ENCODE results near the gene ZMIZ1. TPM values are rescaled to one million over a fixed set of nuclear protein-coding genes. Genes with fewer than 3 reads are reported as not detected.

The ZMIZ1 gene
- total RNA-seq, 6 donors from 2014 or later, result 51.0 to 99.2 (median 91.8) TPM

- no peaks in the 10 kb centered on the region for H3K9me3 ChIP-seq
- no peak overlapping the region for H3K4me3 ChIP-seq
- peak in 1 of 2 donors; percentile 55 for ATAC-seq (ENCODE audit: low FRiP score in 2 of 2)
- WGBS, 2 donors, result 48 to 56% methylated on average over 4 to 16 of the region's 18 CpGs
- no peaks in the 10 kb centered on the region for H3K27me3 ChIP-seq
- H3K4me1 ChIP-seq, result peaks cover 64 to 87% (median 76%) of the 10 kb centered on the region in 4 donors
- DNase-seq, result no peak
- H3K36me3 ChIP-seq, result peaks cover 0 to 25% (median 3%) of the 10 kb centered on the region in 4 donors
- TF ChIP-seq POLR2AphosphoS5 (IDR thresholded peaks at IDR 0.05) (peak in 1 of 2 donors; percentile 43), EP300 (IDR thresholded peaks at IDR 0.05) (no peak)
- H3K27ac ChIP-seq, result peak overlapping the region; percentile 92 to 96 (median 94)
Measured at GRCh38 chr10:79159141-79159651, 90.4 kb downstream of the ZMIZ1 start.

- TF ChIP-seq EP300 (IDR thresholded peaks at IDR 0.05) (no peak), CTCF (IDR thresholded peaks at IDR 0.05) (no peak), POLR2AphosphoS5 (IDR thresholded peaks at IDR 0.05) (no peak), POLR2A (IDR thresholded peaks at IDR 0.05) (no peak)
- no peak overlapping the region for H3K4me3 ChIP-seq
- no peaks in the 10 kb centered on the region for H3K9me3 ChIP-seq
- DNase-seq (no peak), ATAC-seq (ENCODE audit: low FRiP score in 2 of 2) (peak in 1 of 2 donors; percentile 57)
- 62 to 72% methylated on average over 11 to 15 of the region's 15 CpGs for WGBS, 2 donors
- H3K27ac ChIP-seq, result peak overlapping the region; percentile 92 to 96 (median 94)
- peaks cover 0 to 31% (median 3%) of the 10 kb centered on the region in 4 donors for H3K36me3 ChIP-seq
- H3K4me1 ChIP-seq, result peaks cover 58 to 83% (median 72%) of the 10 kb centered on the region in 4 donors
- no peaks in the 10 kb centered on the region for H3K27me3 ChIP-seq
Measured at GRCh38 chr10:79159785-79160184, 91.0 kb downstream of the ZMIZ1 start.

- TF ChIP-seq POLR2AphosphoS5 (IDR thresholded peaks at IDR 0.05) (no peak), CTCF (IDR thresholded peaks at IDR 0.05) (no peak), EP300 (IDR thresholded peaks at IDR 0.05) (no peak), POLR2A (IDR thresholded peaks at IDR 0.05) (no peak)
- Histone ChIP-seq H3K4me1 (peaks cover 54 to 83% (median 70%) of the 10 kb centered on the region in 4 donors), H3K4me3 (no peak overlapping the region), H3K27ac (peak overlapping the region; percentile 92 to 96 (median 94)), H3K9me3 (no peaks in the 10 kb centered on the region), H3K27me3 (no peaks in the 10 kb centered on the region), H3K36me3 (peaks cover 0 to 32% (median 3%) of the 10 kb centered on the region in 4 donors)
- 80 to 81% methylated on average over 2 to 4 of the region's 4 CpGs for WGBS, 2 donors
- ATAC-seq (ENCODE audit: low FRiP score in 2 of 2), result no peak
- DNase-seq, result no peak
Measured at GRCh38 chr10:79160191-79160590, 91.4 kb downstream of the ZMIZ1 start.

- Histone ChIP-seq H3K4me1 (peaks cover 42 to 75% (median 61%) of the 10 kb centered on the region in 4 donors), H3K9me3 (no peaks in the 10 kb centered on the region), H3K27ac (peak overlapping the region in 1 of 4 donors; percentile 34), H3K27me3 (no peaks in the 10 kb centered on the region), H3K36me3 (peaks cover 0 to 39% (median 6%) of the 10 kb centered on the region in 4 donors), H3K4me3 (no peak overlapping the region)
- 70 to 74% methylated on average over 5 of the region's 5 CpGs for WGBS, 2 donors
- TF ChIP-seq POLR2AphosphoS5 (IDR thresholded peaks at IDR 0.05), result no peak
- TF ChIP-seq CTCF (IDR thresholded peaks at IDR 0.05), result no peak
- ATAC-seq (ENCODE audit: low FRiP score in 2 of 2) (no peak), DNase-seq (no peak)
Measured at GRCh38 chr10:79161557-79161956, 92.8 kb downstream of the ZMIZ1 start.

GRCh38 chr10:79162022-79162421 is 93.3 kb downstream of the ZMIZ1 start:
- no peak for DNase-seq
- no peak overlapping the region for H3K4me3 ChIP-seq
- no peaks in the 10 kb centered on the region for H3K9me3 ChIP-seq
- no peak for ATAC-seq (ENCODE audit: low FRiP score in 2 of 2)
- H3K4me1 ChIP-seq, result peaks cover 37 to 71% (median 57%) of the 10 kb centered on the region in 4 donors
- peak overlapping the region in 2 of 4 donors; percentile 7 to 34 for H3K27ac ChIP-seq
- WGBS, 2 donors, result 92 to 95% methylated on average over 10 to 12 of the region's 12 CpGs
- H3K27me3 ChIP-seq, result no peaks in the 10 kb centered on the region
- TF ChIP-seq CTCF (IDR thresholded peaks at IDR 0.05) (no peak), POLR2AphosphoS5 (IDR thresholded peaks at IDR 0.05) (no peak), POLR2A (IDR thresholded peaks at IDR 0.05) (no peak), EP300 (IDR thresholded peaks at IDR 0.05) (no peak)
- H3K36me3 ChIP-seq, result peaks cover 0 to 43% (median 8%) of the 10 kb centered on the region in 4 donors
